IMR-90 (cell line): ENCODE data around the gene DHRSX. TPM values are rescaled to one million over a fixed set of nuclear protein-coding genes. Genes with fewer than 3 reads are reported as not detected.

ENCODE experiments used
- ATAC-seq: fragments of 200-7000 bp; cut with Tn5 transposase; 2 replicates; pipeline ENCODE4 v1.9.1; 2020; ENCODE audit warnings: low read depth, mild to moderate bottlenecking, moderate library complexity
- BruUV-seq: library from RNA; stranded (reverse); fragments of 400-500 nt; replicated peaks from 2 replicates; lab custom pipeline; 2021; lab: Mats Ljungman, UMichigan
- CTCF ChIA-PET: fragments of 300-600 bp; formaldehyde crosslinking; extraction: SDS; loops from one replicate; lab custom pipeline; 2021; ENCODE audit warnings: antibody characterized with exemption; lab: Yijun Ruan, JAX
- POLR2A ChIA-PET: fragments of 300-600 bp; sonication (Branson Sonifier 250); formaldehyde crosslinking; loops from one replicate; lab custom pipeline; 2022; ENCODE audit warnings: antibody characterized with exemption; ENCODE audit not compliant: unreplicated experiment; lab: Charles Lee
- DNase-seq: peaks from one replicate; pipeline ENCODE4 v3.0.0; 2013
- H2AFZ ChIP-seq: replicated peaks from 2 replicates; pipeline ENCODE3; 2013; ENCODE audit warnings: low read length, mild to moderate bottlenecking; ENCODE audit not compliant: poor library complexity
- H2AK5ac ChIP-seq: 2 replicates; pipeline ENCODE4 v1.6.1; 2013; ENCODE audit warnings: low read depth, low read length, inconsistent platforms
- H2AK9ac ChIP-seq: replicated peaks from 2 replicates; pipeline ENCODE3; 2013; ENCODE audit warnings: mild to moderate bottlenecking, low read depth, low read length, moderate library complexity; ENCODE audit not compliant: poor library complexity
- H2BK120ac ChIP-seq: 2 replicates; pipeline ENCODE4 v1.6.1; 2013; ENCODE audit warnings: low read depth, low read length, inconsistent platforms
- H2BK15ac ChIP-seq: 3 replicates; pipeline ENCODE4 v1.6.1; 2013; ENCODE audit warnings: low read depth, low read length, inconsistent platforms
- H2BK20ac ChIP-seq: 2 replicates; pipeline ENCODE4 v1.6.1; 2013; ENCODE audit warnings: low read depth, mild to moderate bottlenecking, inconsistent platforms, low read length, moderate library complexity
- H2BK5ac ChIP-seq: 2 replicates; pipeline ENCODE4 v1.6.1; 2013; ENCODE audit warnings: mild to moderate bottlenecking, low read depth, low read length, inconsistent platforms; ENCODE audit not compliant: poor library complexity, severe bottlenecking
- H3K14ac ChIP-seq: replicated peaks from 2 replicates; pipeline ENCODE4 v1.6.1; 2013; ENCODE audit warnings: low read depth, low read length, inconsistent platforms
- H3K18ac ChIP-seq: 2 replicates; pipeline ENCODE4 v1.6.1; 2013; ENCODE audit warnings: low read depth, low read length, control low read depth
- H3K23ac ChIP-seq: 2 replicates; pipeline ENCODE4 v1.6.1; 2013; ENCODE audit warnings: low read depth, low read length, inconsistent platforms
- H3K27ac ChIP-seq: 2 replicates; pipeline ENCODE4 v1.5.1; 2013; ENCODE audit warnings: mild to moderate bottlenecking, control low read depth, low read length; ENCODE audit not compliant: insufficient read depth
- H3K27me3 ChIP-seq: 2 replicates; pipeline ENCODE4 v1.6.1; 2013; ENCODE audit warnings: low read length; ENCODE audit not compliant: control insufficient read depth, insufficient read depth
- H3K36me3 ChIP-seq: 2 replicates; pipeline ENCODE4 v1.6.1; 2013; ENCODE audit warnings: low read length, mixed read lengths; ENCODE audit not compliant: control insufficient read depth, insufficient read depth
- H3K4ac ChIP-seq: 2 replicates; pipeline ENCODE4 v1.6.1; 2013; ENCODE audit warnings: low read depth, low read length, inconsistent platforms
- H3K4me1 ChIP-seq: 2 replicates; pipeline ENCODE4 v1.6.1; 2013; ENCODE audit warnings: low read length, mixed read lengths; ENCODE audit not compliant: control insufficient read depth, insufficient read depth
- H3K4me2 ChIP-seq: 2 replicates; pipeline ENCODE4 v1.6.1; 2013; ENCODE audit warnings: low read depth, mild to moderate bottlenecking, control low read depth, low read length, moderate library complexity
- H3K4me3 ChIP-seq: 2 replicates; pipeline ENCODE4 v1.5.1; 2013; ENCODE audit warnings: low read depth, mild to moderate bottlenecking, control low read depth, low read length, moderate library complexity; ENCODE audit not compliant: insufficient read depth
- H3K56ac ChIP-seq: 2 replicates; pipeline ENCODE4 v1.6.1; 2013; ENCODE audit warnings: low read length, inconsistent platforms; ENCODE audit not compliant: insufficient read depth; ENCODE audit errors: extremely low read depth
- H3K79me1 ChIP-seq, 2 experiments: 2 replicates each; pipeline ENCODE4 v1.6.1; 2013; ENCODE audit warnings: low read length in 2 of 2, inconsistent platforms in 1 of 2, low read depth in 1 of 2
- H3K9ac ChIP-seq: 2 replicates; pipeline ENCODE4 v1.6.1; 2013; ENCODE audit warnings: low read depth, low read length, control low read depth
- H3K9me1 ChIP-seq: 2 replicates; pipeline ENCODE4 v1.6.1; 2013; ENCODE audit warnings: low read length, inconsistent platforms; ENCODE audit not compliant: insufficient read depth
- H3K9me3 ChIP-seq: 2 replicates; pipeline ENCODE4 v1.6.1; 2013; ENCODE audit warnings: low read length; ENCODE audit not compliant: control insufficient read depth, insufficient read depth
- H4K20me1 ChIP-seq: 2 replicates; pipeline ENCODE4 v1.6.1; 2013; ENCODE audit warnings: low read length, inconsistent platforms; ENCODE audit not compliant: insufficient read depth
- H4K5ac ChIP-seq: 2 replicates; pipeline ENCODE4 v1.6.1; 2013; ENCODE audit warnings: mild to moderate bottlenecking, low read depth, low read length, control low read depth
- H4K8ac ChIP-seq, 2 experiments: 2 replicates each; pipeline ENCODE4 v1.6.1; 2013; ENCODE audit warnings: low read depth in 2 of 2, low read length in 2 of 2, control low read depth in 1 of 2, inconsistent platforms in 1 of 2
- H4K91ac ChIP-seq: 2 replicates; pipeline ENCODE4 v1.6.1; 2013; ENCODE audit warnings: low read depth, low read length, inconsistent platforms; ENCODE audit not compliant: insufficient read depth
- BHLHE40 ChIP-seq: fragments of 150-350 bp; IDR thresholded peaks from 2 replicates; pipeline ENCODE4 v1.6.1; 2016; ENCODE audit warnings: mild to moderate bottlenecking, low read depth, low read length
- CEBPB ChIP-seq: IDR thresholded peaks from 2 replicates; pipeline ENCODE4 v1.6.1; 2012; ENCODE audit warnings: low read depth, low read length, improper control_type of control experiment
- CHD1 ChIP-seq: IDR thresholded peaks from 2 replicates; pipeline ENCODE4 v1.6.1; 2012; ENCODE audit warnings: low read depth, low read length, improper control_type of control experiment
- ELK1 ChIP-seq: fragments of 150-350 bp; IDR thresholded peaks from 2 replicates; pipeline ENCODE4 v1.6.1; 2016; ENCODE audit warnings: low read depth, mild to moderate bottlenecking, low read length, moderate library complexity, borderline replicate concordance
- FOS ChIP-seq: fragments of 150-350 bp; IDR thresholded peaks from 2 replicates; pipeline ENCODE4 v1.6.1; 2016; ENCODE audit warnings: low read depth, low read length
- MAFK ChIP-seq: IDR thresholded peaks from 2 replicates; pipeline ENCODE4 v1.6.1; 2012; ENCODE audit warnings: low read depth, low read length, improper control_type of control experiment
- MAZ ChIP-seq: IDR thresholded peaks from 2 replicates; pipeline ENCODE4 v1.6.1; 2012; ENCODE audit warnings: low read depth, mild to moderate bottlenecking, low read length, improper control_type of control experiment, moderate library complexity, borderline replicate concordance
- MXI1 ChIP-seq: IDR thresholded peaks from 2 replicates; pipeline ENCODE4 v1.6.1; 2012; ENCODE audit warnings: low read depth, mild to moderate bottlenecking, low read length, moderate library complexity, borderline replicate concordance
- NFE2L2 ChIP-seq: fragments of 150-350 bp; IDR thresholded peaks from 2 replicates; pipeline ENCODE4 v1.6.1; 2016; ENCODE audit warnings: low read depth, mild to moderate bottlenecking, low read length
- RAD21 ChIP-seq: IDR thresholded peaks from 2 replicates; pipeline ENCODE4 v1.6.1; 2012; ENCODE audit warnings: low read length, improper control_type of control experiment
- RCOR1 ChIP-seq: IDR thresholded peaks from 2 replicates; pipeline ENCODE4 v1.6.1; 2012; ENCODE audit warnings: mild to moderate bottlenecking, low read length, improper control_type of control experiment; ENCODE audit not compliant: insufficient replicate concordance
- RFX5 ChIP-seq: IDR thresholded peaks from 2 replicates; pipeline ENCODE4 v1.8.0; 2012; ENCODE audit warnings: low read depth, mild to moderate bottlenecking, low read length, moderate library complexity
- SMC3 ChIP-seq: fragments of 150-350 bp; IDR thresholded peaks from 2 replicates; pipeline ENCODE4 v1.6.1; 2016; ENCODE audit warnings: low read depth, mild to moderate bottlenecking, antibody characterized with exemption, low read length, moderate library complexity
- USF2 ChIP-seq: fragments of 150-350 bp; IDR thresholded peaks from 2 replicates; pipeline ENCODE4 v1.6.1; 2017; ENCODE audit warnings: mild to moderate bottlenecking, antibody characterized with exemption, low read length, low read depth
- WGBS, 2 experiments: methylation state at CpG; one replicate each; pipeline versions ENCODE4 v1.1.5 to v1.1.7; 2013; ENCODE audit warnings: missing lambda C conversion rate in 2 of 2; ENCODE audit not compliant: insufficient read length in 1 of 2; ENCODE audit errors: extremely low coverage in 2 of 2; 5-methylcytosine and 5-hydroxymethylcytosine counted together
- dilution Hi-C: fragments of 300-500 bp; cut with HindIII; formaldehyde crosslinking; loops from one replicate; pipeline ENCODE4 v1.14.3; 2018; ENCODE audit warnings: low sequenced_read_pairs; ENCODE audit not compliant: unreplicated experiment
- in situ Hi-C: fragments of 300-500 bp; cut with MboI; formaldehyde crosslinking; loops from 3 replicates; pipeline ENCODE4 v1.14.3; 2019; ENCODE audit warnings: low sequenced_read_pairs, inconsistent platforms, mixed read lengths
- intact Hi-C: fragments of 100-400 bp; cut with micrococcal nuclease; formaldehyde crosslinking; loops from 2 replicates; pipeline ENCODE4 v1.10.0; 2022
- polyA plus RNA-seq, 3 experiments: library from polyadenylated mRNA; depleted of rRNA; stranded (reverse); fragments of >200 nt; gene quantifications; 2 replicates each; pipeline ENCODE4 v1.2.3, GENCODE V29; 2012; ENCODE audit warnings: low replicate concordance in 1 of 3
- total RNA-seq: library from RNA; depleted of rRNA; stranded (reverse); fragments of >200 nt; gene quantifications from 2 replicates; pipeline ENCODE4 v1.2.3, GENCODE V29; 2012

Gene DHRSX
- total and polyA plus RNA-seq, 2 of the 4 experiments (the other 2 are of a cell fraction): 26.2 to 38.0 TPM

GRCh38 chrX:2262668-2263055 is 238.1 kb downstream of the DHRSX start:
- H3K4me1 ChIP-seq: no peaks in the 10 kb centered on the region
- WGBS, 2 experiments: 70% methylated on average over 6 of the region's 13 CpGs; no CpG with 5 or more reads in 1 of the 2 experiments
- dilution Hi-C loops (no loop called here), in situ Hi-C loops (no loop called here), intact Hi-C loops (no loop called here)
- no peak overlapping the region for H3K4me3 ChIP-seq
- POLR2A ChIA-PET: no interaction called here
- no peak overlapping the region for H2BK5ac ChIP-seq
- H3K9me3 ChIP-seq: no peaks in the 10 kb centered on the region
- H3K79me1 ChIP-seq: no peaks in the 10 kb centered on the region; a peak in 2 of 4 replicates
- no peak overlapping the region for H2BK15ac ChIP-seq
- H2BK120ac ChIP-seq: no peak overlapping the region
- ATAC-seq (no peak), DNase-seq (no peak)
- H2AFZ ChIP-seq: no peak overlapping the region
- no peak overlapping the region for H3K9ac ChIP-seq
- H2BK20ac ChIP-seq: no peak overlapping the region
- H3K56ac ChIP-seq: no peak overlapping the region
- peaks cover 11% of the 10 kb centered on the region for H3K9me1 ChIP-seq
- no peak overlapping the region for H3K18ac ChIP-seq
- no peak overlapping the region for H3K23ac ChIP-seq
- H3K27ac ChIP-seq: no peak overlapping the region
- TF ChIP-seq MAFK (no peak), FOS (no peak), USF2 (no peak), NFE2L2 (no peak), ELK1 (no peak), RCOR1 (no peak), CEBPB (no peak), MXI1 (no peak), MAZ (no peak), RAD21 (no peak), SMC3 (no peak), BHLHE40 (no peak), RFX5 (no peak), CHD1 (no peak)
- H3K14ac ChIP-seq: no peak overlapping the region
- CTCF ChIA-PET: no interaction called here
- H3K27me3 ChIP-seq: no peaks in the 10 kb centered on the region
- H2AK9ac ChIP-seq: no peak overlapping the region
- H4K8ac ChIP-seq: no peak overlapping the region
- H3K36me3 ChIP-seq: peaks cover 16% of the 10 kb centered on the region
- no TSS peak for BruUV-seq
- 0 out of 2 replicates have a peak, but pooled peaks cover 4% of the 10 kb centered on the region for H4K20me1 ChIP-seq
- no peak overlapping the region for H4K5ac ChIP-seq
- no peak overlapping the region for H4K91ac ChIP-seq
- H3K4ac ChIP-seq: no peak overlapping the region
- H3K4me2 ChIP-seq: no peak overlapping the region
- H2AK5ac ChIP-seq: no peak overlapping the region
